Neural progenitor cell (in vitro differentiated cells): ENCODE results near the gene SAMHD1.
"Not testable (repeated sequence)": the region's sequence is repeated elsewhere in the genome, so short reads cannot be mapped to it uniquely, and the experiment has no call there.

Experiments
- EZH2 ChIP-seq: fragments of 200-600 bp; sonication (generic); IDR thresholded peaks from 2 replicates; pipeline ENCODE4 v1.6.1; 2017; ENCODE audit warnings: antibody characterized with exemption, mild to moderate bottlenecking, moderate library complexity
- TF ChIP-seq, protein P1 (sequence below): fragments of 200-600 bp; sonication (generic); IDR thresholded peaks from 2 replicates; pipeline ENCODE4 v1.5.1; 2017; ENCODE audit warnings: antibody characterized with exemption, mild to moderate bottlenecking

DNA sequence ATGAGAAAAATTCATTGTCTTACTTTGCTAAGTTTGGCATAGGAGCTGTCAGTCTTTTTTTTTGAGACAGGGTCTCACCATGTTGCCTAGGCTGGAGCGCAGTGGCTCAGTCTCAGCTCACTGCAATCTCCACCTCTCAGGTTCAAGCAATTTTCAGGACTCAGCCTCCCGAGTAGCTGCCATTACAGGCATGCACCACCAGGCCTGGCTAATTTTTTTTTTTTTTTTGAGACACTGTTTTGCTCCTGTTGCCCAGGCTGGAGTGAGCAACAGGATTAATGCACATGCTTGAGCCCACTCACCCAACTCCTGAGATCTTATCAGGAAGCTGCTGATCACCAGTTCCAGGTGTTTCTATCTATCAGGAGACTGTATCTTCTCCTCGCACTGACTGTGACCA is 15.5 kb upstream of the SAMHD1 start:
- TF ChIP-seq, protein P1, sequence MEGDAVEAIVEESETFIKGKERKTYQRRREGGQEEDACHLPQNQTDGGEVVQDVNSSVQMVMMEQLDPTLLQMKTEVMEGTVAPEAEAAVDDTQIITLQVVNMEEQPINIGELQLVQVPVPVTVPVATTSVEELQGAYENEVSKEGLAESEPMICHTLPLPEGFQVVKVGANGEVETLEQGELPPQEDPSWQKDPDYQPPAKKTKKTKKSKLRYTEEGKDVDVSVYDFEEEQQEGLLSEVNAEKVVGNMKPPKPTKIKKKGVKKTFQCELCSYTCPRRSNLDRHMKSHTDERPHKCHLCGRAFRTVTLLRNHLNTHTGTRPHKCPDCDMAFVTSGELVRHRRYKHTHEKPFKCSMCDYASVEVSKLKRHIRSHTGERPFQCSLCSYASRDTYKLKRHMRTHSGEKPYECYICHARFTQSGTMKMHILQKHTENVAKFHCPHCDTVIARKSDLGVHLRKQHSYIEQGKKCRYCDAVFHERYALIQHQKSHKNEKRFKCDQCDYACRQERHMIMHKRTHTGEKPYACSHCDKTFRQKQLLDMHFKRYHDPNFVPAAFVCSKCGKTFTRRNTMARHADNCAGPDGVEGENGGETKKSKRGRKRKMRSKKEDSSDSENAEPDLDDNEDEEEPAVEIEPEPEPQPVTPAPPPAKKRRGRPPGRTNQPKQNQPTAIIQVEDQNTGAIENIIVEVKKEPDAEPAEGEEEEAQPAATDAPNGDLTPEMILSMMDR, result not testable (repeated sequence)
- not testable (repeated sequence) for TF ChIP-seq EZH2
